HG03520 (cell line): ENCODE measurements around the gene LIPJ.
A peak's percentile ranks its signal among the peaks of the same experiment; 100 is the strongest.

Experiments
- ATAC-seq: cut with Tn5 transposase; IDR thresholded peaks from one replicate; pipeline ENCODE4 v1.9.1; 2021; ENCODE audit warnings: mild to moderate bottlenecking, moderate library complexity; ENCODE audit not compliant: unreplicated experiment

The LIPJ gene

DNA sequence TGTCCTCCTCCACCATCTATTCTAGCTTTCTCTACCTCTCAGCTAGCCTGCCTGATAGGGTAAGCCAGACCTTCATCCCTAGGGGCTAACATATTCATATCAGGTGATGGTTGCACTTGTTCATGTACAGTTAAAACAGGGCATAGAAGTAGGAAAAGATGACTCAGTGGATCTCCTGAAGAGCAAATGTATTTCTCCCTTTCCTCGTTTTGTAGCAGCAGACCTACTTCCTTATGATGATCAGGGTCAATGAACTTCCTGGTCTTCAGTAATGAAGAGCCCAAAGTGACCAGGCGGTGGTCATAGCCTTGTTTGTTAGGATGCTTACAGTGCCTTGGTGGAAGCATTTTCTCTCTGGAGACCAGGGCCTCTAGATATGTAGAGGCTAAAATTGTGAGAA, 6.3 kb downstream of the LIPJ start:
- no peak for ATAC-seq

DNA sequence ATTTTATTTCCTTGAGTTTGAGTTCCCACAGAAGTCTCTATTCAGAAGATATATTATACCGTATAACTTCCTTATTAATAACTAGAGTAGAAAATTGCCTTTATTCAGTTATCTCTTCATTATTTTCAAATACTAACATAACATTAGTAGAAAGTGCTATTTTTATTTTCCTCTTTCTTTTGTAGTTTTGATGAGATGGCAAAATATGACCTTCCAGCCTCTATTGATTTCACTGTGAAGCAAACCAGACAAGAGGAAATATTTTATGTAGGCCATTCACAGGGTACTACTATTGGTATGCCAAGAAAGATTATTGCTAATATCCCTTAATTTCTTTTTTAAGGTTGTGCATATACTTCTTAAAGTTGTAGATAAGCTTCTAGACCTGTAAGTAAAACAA, 7.9 kb downstream of the LIPJ start:
- no peak for ATAC-seq

DNA sequence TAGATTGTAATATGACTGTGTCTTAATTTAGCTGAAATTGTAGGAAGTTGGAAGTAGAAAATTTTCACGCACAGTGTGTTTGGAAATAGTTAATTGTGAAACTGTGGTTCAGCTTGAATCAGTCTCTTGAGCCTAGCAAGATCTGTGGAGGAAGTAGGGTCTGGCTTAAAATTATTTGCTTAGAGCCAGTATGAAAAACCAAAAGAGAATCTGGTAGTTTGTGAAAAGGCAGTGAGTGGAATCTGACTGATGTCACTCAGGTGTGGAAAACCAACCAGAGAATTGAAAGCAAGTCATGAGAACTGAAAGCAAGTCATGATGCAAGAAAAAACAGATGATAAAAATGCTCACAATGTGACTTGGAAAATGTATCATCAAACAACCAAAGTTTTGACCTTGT, 11.5 kb downstream of the LIPJ start:
- peak; percentile 63 for ATAC-seq

GRCh38 chr10:88608052-88608732, 21.6 kb downstream of the LIPJ start:
- no peak for ATAC-seq

DNA sequence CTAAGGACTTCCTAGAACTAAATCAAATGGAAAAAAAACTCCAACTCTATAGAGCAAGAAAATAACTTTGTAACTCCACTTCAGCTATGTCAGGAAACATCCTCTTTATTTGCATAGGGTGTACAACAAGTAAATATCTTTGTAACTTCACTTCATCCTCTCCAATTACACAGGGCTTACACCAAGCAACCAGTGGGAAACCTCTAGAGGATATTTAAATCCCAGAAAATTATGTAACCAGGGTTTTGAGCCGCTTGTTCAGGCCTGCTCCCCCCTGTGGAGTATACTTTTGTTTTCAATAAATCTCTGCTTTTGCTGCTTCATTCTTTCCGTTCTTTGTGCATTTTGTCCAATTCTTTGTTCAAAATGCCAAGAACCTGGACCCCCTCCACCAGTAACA, 22.2 kb downstream of the LIPJ start:
- ATAC-seq, result no peak

- ATAC-seq, result no peak
Measured at GRCh38 chr10:88616250-88616977, 29.9 kb downstream of the LIPJ start.

DNA sequence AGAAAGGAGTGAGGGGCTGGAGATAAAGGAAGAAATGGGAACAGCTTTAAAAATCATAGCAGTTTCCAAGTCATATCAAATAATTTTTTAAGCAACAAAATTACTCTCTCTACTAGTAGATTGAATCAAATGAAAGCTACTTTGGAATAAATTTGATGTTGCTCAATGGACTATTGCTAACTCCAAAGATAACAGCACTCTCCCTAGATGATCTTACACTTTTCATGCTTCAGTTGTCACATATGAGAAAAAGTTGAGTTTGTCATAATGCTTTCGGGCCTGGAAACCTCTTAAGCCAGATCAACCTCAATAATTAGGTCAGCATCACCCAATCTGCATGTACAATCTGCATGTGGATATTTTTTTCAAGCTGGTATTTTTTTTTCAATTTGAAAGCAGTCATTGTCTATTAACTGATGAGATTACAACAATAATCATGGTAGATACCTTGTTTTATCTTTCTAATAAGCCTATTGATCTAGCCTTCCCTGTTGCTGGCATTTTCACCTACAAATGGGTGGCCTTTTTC, 31.3 kb downstream of the LIPJ start:
- ATAC-seq, result no peak

GRCh38 chr10:88618496-88618895, 31.9 kb downstream of the LIPJ start:
- no peak for ATAC-seq

DNA sequence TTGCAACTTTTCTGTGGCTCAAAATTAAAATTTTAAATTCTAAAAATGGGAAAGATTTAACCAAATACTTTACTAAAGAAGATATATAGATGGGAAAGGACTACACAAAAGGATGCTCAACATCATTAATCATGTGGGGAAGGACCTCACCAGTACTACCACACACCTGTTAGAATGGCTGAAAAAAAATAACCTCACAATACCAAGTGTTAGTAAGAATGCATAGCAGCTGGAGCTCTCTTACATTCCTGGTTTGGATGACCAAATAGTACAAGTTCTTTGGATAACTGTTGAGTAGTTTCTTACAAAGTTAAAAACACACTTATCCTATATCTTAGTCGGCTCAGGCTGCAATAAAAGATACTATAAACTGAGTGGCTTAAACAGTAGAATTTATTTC, 33.9 kb downstream of the LIPJ start:
- no peak for ATAC-seq

GRCh38 chr10:88623835-88624234, 37.3 kb downstream of the LIPJ start:
- no peak for ATAC-seq

DNA sequence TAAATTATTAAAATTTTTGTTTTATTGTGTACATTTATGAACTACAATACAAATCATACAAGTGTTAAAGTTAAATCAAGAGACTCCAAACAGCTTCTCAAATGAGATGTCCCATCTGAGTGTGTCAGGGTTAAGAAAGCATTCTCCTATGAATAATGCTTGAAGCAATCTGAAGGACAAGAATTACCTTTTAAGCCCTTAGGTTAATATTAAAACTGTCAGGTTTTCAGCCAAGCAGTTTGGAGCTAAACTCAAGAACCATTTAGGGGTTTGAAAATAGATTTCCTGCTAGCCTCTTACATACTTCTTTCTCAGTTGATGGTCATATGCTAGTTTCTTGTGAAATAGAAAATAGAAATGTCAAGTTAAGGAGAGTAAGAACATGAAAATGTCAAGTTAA, 38.3 kb downstream of the LIPJ start:
- ATAC-seq, result no peak

GRCh38 chr10:88640186-88640585, 53.6 kb downstream of the LIPJ start:
- ATAC-seq, result no peak

GRCh38 chr10:88642209-88642608, 55.6 kb downstream of the LIPJ start:
- no peak for ATAC-seq

DNA sequence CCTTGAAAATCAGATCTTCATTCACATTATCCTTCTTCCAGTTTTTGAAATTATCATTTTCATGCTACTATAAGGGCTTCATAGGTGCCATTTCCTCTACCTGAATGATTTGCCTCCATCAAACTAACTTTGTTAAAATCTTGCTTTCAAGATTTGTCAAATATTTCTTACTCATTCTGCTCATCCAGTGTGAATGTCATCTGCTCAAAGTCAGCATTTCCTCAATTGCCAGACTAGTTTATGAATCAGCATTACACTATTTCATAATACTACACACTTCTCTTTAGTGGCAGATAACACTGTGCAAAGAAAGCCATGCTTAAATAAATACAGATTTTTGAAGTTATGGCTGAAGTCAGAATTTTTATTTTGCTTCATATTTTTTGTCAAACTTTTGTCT, 56.4 kb downstream of the LIPJ start:
- no peak for ATAC-seq

- ATAC-seq, result no peak
Measured at GRCh38 chr10:88647061-88647615, 60.6 kb downstream of the LIPJ start.

DNA sequence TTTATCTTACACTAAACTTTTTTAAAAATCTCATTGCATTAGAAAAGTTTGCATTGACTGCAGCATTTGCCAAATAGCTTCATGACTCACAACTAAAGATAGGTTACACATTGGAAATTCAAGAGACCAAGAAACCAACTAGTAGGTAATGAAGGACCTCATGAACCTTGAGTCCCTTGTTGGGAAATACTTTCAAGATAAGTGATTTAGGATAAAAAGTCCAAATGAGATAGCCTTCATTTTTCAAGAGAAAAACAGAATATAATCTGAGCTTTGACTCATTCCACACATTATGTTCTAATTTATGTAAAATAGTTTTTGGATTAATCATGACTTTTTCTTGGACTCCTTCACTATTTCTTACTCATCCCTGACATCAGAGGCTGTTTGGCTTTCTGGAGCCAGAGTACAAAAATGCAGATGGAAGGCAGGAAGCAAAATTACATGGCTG, 64.6 kb downstream of the LIPJ start:
- no peak for ATAC-seq

DNA sequence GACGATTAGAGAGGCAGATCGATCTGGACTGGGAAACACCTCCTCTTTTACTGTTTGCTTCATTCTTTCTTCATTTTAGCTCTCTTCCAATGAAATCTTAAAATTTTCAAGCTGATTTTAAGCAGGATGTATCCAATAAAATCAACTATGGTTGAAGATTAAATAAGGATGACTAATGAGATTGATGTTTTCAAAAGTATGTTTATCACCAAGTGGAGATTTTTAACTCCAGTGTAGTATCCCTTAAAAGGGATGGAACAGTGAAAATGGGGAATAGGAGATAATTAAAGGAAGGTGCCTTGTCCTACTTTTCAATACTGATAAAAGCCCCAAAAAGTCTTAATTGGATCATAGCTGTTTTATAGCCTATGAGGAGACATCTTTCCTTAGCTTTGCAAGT, 66.1 kb downstream of the LIPJ start:
- ATAC-seq, result no peak
